Left hindlimb (tissue), 1 donor: Measurements from ENCODE around the gene RAPGEF4.

Experiments used
- DNase-seq: peaks from one replicate; pipeline ENCODE4 v3.0.0-alpha.2; 2018

RAPGEF4 gene

GRCh38 chr2:172830482-172830881 lies 94.8 kb downstream of the RAPGEF4 start:
- no peak for DNase-seq

- no peak for DNase-seq
Measured at GRCh38 chr2:172833898-172834297, 98.3 kb downstream of the RAPGEF4 start.

DNA sequence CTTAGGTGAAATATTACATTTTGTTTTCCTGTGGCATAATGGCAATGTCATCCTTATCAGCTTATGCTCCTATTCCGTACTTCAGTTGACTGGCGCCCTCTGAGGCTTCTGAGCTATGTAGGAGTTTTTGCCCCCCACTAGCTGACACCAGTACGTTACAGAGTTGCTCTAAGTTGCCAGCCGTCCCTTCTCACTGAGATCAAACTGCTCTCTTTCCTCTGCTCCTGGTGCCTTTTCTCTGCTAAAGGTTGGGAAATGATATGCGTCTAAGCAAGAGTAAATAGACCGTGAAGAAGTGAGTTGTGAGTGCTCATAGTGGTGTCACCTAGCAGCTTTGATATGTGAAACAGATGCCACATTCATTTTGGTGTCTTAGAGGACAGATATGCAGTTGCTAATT lies 99.2 kb downstream of the RAPGEF4 start:
- no peak for DNase-seq

GRCh38 chr2:172836347-172836821 lies 100.7 kb downstream of the RAPGEF4 start:
- no peak for DNase-seq

DNA sequence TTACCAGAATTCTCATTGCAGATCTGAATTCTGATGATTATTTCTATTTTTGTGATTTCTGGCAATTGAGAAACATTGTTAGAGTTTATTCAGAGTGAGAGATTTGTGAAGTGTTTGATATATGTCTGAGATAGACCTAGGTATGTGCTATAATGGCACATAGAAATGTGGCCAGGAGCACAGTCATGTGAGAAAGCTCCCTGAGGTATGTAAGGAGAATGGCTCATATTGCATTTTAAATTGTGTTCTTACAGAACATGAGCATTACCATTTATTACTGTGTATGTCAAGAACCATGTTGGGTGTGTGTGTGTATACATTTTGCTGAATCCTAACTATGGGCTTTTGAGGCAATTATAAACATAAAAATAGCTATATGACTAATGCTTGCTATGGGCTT lies 101.2 kb downstream of the RAPGEF4 start:
- no peak for DNase-seq

- no peak for DNase-seq
Measured at GRCh38 chr2:172839446-172839845, 103.8 kb downstream of the RAPGEF4 start.

GRCh38 chr2:172842511-172843265 lies 107.0 kb downstream of the RAPGEF4 start:
- no peak for DNase-seq

GRCh38 chr2:172843266-172843582 lies 107.6 kb downstream of the RAPGEF4 start:
- no peak for DNase-seq

DNA sequence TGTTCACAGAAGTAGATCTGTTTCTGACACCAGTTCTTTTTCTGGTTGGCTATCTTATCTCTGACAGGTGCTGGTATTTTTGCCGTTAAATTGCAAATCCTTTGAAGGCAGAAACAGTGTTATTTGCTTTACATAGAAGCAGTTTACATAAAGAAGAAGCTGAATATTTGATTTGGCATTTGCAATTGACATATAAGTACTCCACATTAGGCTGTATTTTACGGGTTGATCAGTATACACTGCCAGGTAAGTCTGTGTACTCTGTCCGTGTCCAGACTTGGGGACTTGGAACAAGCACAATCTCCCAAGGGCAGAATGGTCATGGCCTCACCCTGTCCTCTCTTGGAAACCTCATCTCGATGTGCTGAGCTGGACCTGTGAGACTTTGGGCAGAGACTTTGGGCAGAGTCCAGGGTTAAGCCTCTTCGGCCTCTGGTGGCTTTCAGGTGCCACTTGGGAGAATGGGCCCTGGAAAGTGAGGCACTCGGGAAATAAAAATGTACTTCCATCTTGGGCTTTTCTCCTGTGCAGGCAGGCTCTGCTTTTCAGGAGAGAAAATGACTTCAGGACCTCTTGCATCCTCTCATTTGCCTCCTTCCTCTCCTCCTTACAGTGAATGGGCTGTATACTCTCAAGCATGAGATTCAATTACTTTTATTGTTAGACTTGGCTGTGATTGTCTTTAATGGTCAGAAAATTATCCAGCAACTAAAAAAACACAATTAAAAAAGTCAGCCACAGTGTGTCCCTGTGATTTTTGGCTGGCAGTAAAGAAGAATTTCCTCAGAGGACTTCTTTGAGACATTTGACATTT lies 108.5 kb downstream of the RAPGEF4 start:
- DNase-seq = no peak

- DNase-seq = no peak
Measured at GRCh38 chr2:172845028-172845630, 109.5 kb downstream of the RAPGEF4 start.

DNA sequence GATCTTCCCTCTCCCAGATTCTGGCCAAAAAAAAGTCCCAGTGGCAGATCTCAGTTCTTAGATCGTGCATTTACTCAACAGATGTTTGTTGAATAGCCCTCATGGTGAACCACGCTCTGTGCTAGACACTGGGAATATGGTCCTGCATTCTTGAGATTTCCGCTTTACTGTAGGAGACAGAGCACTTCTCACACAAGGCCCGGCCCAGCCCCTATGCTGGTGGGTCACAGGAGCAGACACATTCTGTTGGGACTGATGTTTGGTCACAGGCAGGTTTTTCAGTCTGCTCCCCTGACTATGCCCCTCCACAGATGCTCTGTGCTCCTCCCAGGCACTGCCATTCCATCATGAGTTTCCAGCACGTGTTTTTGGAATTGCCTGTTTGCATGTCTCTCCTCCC lies 110.9 kb downstream of the RAPGEF4 start:
- DNase-seq = no peak

- DNase-seq = no peak
Measured at GRCh38 chr2:172847188-172847587, 111.5 kb downstream of the RAPGEF4 start.

DNA sequence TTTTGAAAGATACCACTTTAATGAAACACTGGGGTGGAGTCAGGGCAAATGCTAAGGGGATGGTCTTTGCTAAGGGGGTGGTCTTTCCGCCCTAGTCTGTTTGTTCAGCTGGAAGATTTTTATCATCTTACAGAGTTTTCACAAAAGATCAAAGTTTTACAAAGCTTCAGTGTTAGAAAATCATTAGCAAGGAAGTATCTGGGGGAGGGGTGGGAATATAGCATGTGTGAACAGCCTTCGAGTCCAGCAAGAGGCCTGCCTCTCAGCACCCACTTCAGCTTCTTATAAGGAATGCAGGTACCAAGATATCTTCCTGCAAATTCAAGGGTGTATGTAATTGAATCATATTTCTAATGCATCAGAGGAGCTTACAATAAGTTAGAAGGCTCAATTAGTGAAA lies 112.9 kb downstream of the RAPGEF4 start:
- DNase-seq = no peak

DNA sequence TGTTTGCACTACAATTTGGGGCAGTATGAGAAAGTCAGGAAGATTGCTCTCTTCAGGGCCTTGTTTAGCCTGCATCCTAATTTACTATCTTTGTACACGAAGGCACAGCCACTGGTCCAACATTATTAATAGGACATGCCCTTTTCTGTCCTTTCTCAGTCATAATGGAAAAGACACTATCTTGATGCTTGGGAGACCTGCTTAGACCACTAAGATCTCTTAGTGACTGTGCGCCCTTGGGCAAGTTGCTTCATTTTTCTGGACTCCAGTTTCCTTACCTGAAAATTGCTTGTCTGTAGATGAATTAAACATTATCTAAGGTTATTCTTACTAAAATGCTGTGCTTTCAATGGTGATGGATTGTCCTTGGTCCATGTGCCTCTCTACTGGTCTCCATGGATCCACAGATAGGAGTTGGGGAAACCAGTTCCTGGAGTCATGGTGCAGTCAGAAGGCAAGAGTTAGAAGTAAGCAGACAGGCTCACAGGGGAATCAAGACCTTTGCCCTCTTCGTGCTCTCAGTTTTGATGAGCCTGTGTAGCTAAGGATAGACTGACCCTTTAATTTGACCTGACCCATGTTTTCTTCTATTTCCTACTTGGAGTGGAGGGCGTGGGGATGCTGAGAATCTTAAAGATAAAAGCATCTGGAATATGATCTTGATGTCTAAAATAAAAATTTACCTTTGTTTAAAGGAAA lies 114.0 kb downstream of the RAPGEF4 start:
- no peak for DNase-seq

DNA sequence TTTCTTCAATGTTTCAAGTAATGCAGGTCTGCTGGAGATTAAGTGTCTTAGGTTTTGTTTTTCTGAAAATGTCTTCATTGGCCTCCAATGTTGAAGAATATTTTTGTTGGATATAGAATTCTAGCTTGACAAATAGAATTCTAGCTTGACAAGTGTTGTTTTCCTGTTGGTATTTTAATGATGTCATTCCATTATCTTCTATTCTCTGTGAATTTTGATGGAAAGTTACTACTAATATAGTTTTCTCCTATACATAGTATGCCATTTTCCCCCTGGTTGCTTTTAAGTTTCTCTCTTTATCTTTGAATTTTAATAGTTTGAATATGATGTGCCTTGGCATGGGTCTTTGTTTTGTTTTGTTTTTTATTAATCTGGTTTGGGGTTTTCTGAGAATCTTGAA lies 119.9 kb downstream of the RAPGEF4 start:
- no peak for DNase-seq

GRCh38 chr2:172856606-172857005 lies 121.0 kb downstream of the RAPGEF4 start:
- DNase-seq = no peak

DNA sequence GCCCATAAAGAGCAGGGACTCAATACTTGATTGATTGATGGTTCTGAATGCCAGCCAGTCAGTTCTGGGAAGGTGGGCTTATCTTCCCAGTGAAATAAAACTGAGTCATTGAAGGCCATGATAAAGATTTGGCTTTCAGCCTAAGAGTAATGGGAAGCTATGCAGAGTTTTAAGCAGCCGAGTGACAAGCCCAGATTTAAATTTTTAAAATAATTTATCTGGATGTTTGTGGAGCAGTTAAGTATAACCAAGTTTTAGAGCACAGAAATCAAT lies 122.8 kb downstream of the RAPGEF4 start:
- no peak for DNase-seq

DNA sequence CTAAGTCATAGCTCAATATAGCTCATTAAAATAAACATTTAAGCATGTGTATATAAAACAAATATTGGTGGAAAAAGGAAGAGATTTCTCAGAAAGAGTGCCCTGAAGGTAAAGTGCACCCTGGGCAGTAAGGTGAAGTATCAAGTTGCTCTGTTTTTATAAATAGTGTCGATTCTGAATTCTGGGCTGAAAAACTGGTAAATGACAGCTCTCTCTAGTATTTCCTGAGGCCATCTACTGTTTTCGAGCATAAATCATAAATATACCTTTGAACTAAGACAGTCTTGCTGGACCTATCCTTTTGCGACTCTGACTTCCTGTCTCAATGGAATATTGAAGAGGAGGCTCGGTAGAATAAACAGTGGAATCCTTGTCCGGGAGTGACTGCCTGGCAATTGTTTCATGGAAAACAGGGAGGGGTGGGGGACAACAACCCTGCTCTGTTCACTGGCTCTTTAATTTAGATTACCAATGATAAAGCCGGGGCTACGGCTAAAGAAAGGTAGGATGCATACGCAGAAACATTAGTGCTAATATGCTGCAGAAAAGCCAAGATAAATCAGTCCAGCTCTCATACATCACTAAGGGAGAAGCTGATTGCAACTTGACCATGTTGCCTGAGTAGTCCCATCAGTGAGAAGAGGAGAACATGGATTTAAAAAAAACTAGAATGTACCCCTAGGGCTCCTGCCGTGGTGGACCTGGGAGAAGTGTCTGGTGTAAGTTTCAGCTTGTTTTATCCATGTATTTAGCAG lies 124.1 kb downstream of the RAPGEF4 start:
- no peak for DNase-seq

DNA sequence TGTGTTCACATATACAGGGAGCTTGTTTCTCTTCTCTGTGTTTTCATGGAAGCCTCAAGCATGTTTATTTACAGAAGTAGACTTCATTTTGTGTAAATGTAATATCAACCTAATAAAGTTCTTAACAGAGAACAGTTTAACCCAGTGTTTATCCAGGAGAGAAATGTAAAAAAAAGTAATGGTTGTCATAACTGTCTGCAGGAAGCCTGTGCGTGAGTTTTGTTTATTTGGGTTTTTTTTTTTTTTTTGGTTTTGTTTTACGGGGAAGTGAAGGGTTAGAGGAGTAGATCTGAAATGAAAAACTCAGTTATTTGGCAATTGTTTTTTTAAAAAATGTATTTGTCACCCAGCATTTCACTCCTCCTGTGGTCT lies 124.7 kb downstream of the RAPGEF4 start:
- DNase-seq = no peak

DNA sequence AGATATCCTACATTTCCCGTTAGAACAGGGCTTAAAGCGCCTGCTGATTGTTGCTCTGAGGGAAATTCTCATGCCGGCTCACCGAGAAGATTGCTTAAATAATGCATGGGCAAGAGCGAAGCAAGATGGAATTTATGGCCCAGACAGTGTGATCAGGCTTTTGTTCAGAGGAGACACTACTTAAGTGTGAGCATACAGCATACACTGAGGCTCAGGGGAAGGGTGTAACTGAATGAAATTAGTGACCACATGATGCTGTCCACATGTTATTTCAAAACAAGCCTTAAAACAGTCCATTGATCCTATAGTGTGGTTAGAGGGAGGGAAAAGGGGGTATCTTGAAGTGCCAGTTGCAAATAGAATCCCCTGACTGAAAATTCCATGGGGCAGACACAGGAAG lies 125.5 kb downstream of the RAPGEF4 start:
- no peak for DNase-seq

DNA sequence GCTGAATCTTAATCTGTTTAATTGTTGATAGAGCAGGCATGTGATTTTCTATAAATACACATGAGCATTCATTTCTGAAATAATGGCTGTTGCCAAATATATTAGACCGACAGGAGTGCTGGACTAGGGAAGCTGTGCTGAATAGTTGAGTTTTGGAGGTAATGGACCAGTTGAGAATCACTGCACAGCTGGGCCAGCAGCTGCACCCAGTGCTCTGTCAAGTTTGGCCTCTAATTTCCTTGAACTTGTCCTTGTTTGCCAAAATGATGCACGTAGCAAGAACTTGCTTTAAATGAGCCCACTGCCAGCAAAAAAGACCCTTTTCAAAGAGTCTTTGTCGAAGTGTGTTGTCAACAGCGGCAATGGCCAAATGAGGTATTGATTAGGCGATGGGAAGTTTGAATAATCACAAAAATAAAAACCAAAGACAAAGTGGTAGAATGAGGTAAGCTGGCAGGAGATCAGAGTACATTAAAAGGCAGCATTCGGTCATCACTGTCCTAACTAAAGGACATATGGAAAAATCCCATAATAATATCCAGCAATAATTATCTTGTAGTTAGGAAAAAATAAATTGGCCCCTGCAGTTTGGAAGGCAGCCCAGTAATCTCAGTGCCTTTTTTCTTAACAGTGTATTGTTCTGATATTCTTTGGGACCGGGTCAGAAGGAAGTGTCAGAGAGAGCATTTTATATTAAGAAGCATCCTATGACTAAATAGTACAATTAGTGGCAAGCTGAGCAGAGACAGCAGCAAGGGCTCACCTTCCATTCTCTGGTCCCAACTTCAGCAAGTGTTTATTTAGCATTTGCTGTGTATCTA lies 126.2 kb downstream of the RAPGEF4 start:
- no peak for DNase-seq

- no peak for DNase-seq
Measured at GRCh38 chr2:172863341-172863740, 127.7 kb downstream of the RAPGEF4 start.
